MM.1S (cell line): ENCODE measurements around the gene LIMCH1.

Source experiments
- DNase-seq: peaks from one replicate; pipeline ENCODE4 v3.0.0-alpha.2; 2015
- H2AFZ ChIP-seq: fragments of 300-600 bp; sonication (generic); 2 replicates; pipeline ENCODE4 v1.6.0; 2016; ENCODE audit warnings: antibody characterized with exemption, low read length
- H3F3A ChIP-seq: fragments of 300-600 bp; sonication (generic); 2 replicates; pipeline ENCODE4 v1.6.1; 2016; ENCODE audit warnings: mild to moderate bottlenecking, antibody characterized with exemption, low read length, moderate library complexity, mixed read lengths; ENCODE audit not compliant: insufficient read depth
- H3K27ac ChIP-seq: fragments of 300-600 bp; sonication (generic); 2 replicates; pipeline ENCODE4 v1.5.1; 2016; ENCODE audit warnings: mild to moderate bottlenecking, low read length
- H3K27me3 ChIP-seq: fragments of 300-600 bp; sonication (generic); replicated peaks from 2 replicates; pipeline ENCODE4 v1.6.0; 2016; ENCODE audit warnings: low read length; ENCODE audit not compliant: insufficient read depth
- H3K36me3 ChIP-seq: fragments of 300-600 bp; sonication (generic); replicated peaks from 2 replicates; pipeline ENCODE4 v1.6.1; 2016; ENCODE audit warnings: mild to moderate bottlenecking, low read length, mixed read lengths; ENCODE audit not compliant: insufficient read depth
- H3K4me1 ChIP-seq: fragments of 300-600 bp; sonication (generic); 2 replicates; pipeline ENCODE4 v1.6.1; 2016; ENCODE audit warnings: low read length, mixed read lengths
- H3K4me2 ChIP-seq: fragments of 300-600 bp; sonication (generic); 2 replicates; pipeline ENCODE4 v1.6.0; 2016; ENCODE audit warnings: low read depth, low read length
- H3K4me3 ChIP-seq: fragments of 300-600 bp; sonication (generic); 2 replicates; pipeline ENCODE4 v1.5.1; 2016; ENCODE audit warnings: low read length, mixed read lengths
- H3K79me2 ChIP-seq: fragments of 300-600 bp; sonication (generic); 2 replicates; pipeline ENCODE4 v1.6.1; 2016; ENCODE audit warnings: mixed run types, low read length, mixed read lengths
- H3K9ac ChIP-seq: fragments of 300-600 bp; sonication (generic); 2 replicates; pipeline ENCODE4 v1.6.1; 2016; ENCODE audit warnings: low read length, mixed read lengths
- H3K9me2 ChIP-seq: fragments of 300-600 bp; sonication (generic); replicated peaks from 2 replicates; pipeline ENCODE4 v1.6.1; 2016; ENCODE audit warnings: mild to moderate bottlenecking, low read length, mixed read lengths; ENCODE audit not compliant: insufficient read depth
- H3K9me3 ChIP-seq: fragments of 300-600 bp; sonication (generic); replicated peaks from 2 replicates; pipeline ENCODE4 v1.6.1; 2016; ENCODE audit warnings: mild to moderate bottlenecking, low read length, mixed read lengths; ENCODE audit not compliant: insufficient read depth
- H4K20me1 ChIP-seq: fragments of 300-600 bp; sonication (generic); 2 replicates; pipeline ENCODE4 v1.6.1; 2016; ENCODE audit warnings: mild to moderate bottlenecking, low read length, moderate library complexity, mixed read lengths; ENCODE audit not compliant: insufficient read depth
- EZH2 ChIP-seq: fragments of 300-600 bp; sonication (generic); optimal IDR thresholded peaks from 2 replicates; pipeline ENCODE3; 2017; ENCODE audit warnings: low read depth, mild to moderate bottlenecking, antibody characterized with exemption, low read length, mixed read lengths
- EZH2phosphoT487 ChIP-seq: fragments of 300-600 bp; sonication (generic); IDR thresholded peaks from 2 replicates; pipeline ENCODE4 v1.6.1; 2018; ENCODE audit warnings: antibody characterized with exemption, low read length
- TF ChIP-seq, protein P1 (sequence below): fragments of 300-600 bp; sonication (generic); IDR thresholded peaks from 2 replicates; pipeline ENCODE4 v1.5.1; 2016; ENCODE audit warnings: antibody characterized with exemption, low read length, mixed read lengths

Gene LIMCH1

DNA sequence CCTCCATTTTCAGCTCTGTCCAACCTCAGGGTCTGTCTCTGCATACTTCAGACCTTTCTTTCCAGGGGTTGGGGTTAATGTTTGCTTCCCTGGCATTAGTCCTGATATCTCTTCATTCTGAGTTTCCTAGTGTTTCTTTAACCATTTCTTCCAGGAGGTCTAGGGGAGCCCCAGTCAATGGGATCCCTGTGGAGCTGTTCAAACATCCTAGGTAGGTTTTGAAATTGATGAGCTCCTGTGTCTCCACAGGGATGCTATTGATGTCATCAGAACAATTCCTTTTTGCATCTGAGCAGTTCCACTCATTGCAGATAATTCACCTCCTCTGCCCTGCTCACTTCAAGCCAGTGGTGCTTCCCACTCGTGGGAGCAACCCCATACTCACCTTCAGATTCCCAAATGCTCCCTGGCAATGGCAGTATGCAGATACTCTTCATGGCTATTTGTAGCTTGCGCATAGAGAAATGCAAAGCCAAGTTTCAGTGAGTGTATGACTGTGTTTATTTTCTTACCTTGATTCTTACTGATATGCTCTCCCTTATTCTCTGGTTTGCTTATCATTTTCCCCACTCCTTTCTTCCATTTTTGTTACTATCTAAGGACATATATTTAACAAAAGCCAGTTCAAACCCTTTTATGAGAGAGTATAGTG lies 33.7 kb upstream of the LIMCH1 start:
- no peaks in the 10 kb centered on the region for H3K9me3 ChIP-seq
- H3K27me3 ChIP-seq = no peaks in the 10 kb centered on the region
- no peaks in the 10 kb centered on the region for H4K20me1 ChIP-seq
- H3K4me2 ChIP-seq = no peak overlapping the region
- H2AFZ ChIP-seq = no peak overlapping the region
- no peak for DNase-seq
- no peaks in the 10 kb centered on the region for H3K36me3 ChIP-seq
- no peaks in the 10 kb centered on the region for H3K9me2 ChIP-seq
- H3F3A ChIP-seq = no peaks in the 10 kb centered on the region
- H3K9ac ChIP-seq = no peak overlapping the region
- no peak overlapping the region for H3K27ac ChIP-seq
- H3K4me3 ChIP-seq = no peak overlapping the region
- H3K4me1 ChIP-seq = no peaks in the 10 kb centered on the region
- TF ChIP-seq, protein P1, sequence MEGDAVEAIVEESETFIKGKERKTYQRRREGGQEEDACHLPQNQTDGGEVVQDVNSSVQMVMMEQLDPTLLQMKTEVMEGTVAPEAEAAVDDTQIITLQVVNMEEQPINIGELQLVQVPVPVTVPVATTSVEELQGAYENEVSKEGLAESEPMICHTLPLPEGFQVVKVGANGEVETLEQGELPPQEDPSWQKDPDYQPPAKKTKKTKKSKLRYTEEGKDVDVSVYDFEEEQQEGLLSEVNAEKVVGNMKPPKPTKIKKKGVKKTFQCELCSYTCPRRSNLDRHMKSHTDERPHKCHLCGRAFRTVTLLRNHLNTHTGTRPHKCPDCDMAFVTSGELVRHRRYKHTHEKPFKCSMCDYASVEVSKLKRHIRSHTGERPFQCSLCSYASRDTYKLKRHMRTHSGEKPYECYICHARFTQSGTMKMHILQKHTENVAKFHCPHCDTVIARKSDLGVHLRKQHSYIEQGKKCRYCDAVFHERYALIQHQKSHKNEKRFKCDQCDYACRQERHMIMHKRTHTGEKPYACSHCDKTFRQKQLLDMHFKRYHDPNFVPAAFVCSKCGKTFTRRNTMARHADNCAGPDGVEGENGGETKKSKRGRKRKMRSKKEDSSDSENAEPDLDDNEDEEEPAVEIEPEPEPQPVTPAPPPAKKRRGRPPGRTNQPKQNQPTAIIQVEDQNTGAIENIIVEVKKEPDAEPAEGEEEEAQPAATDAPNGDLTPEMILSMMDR = no peak
- TF ChIP-seq EZH2phosphoT487 (no peak), EZH2 (no peak)
- no peaks in the 10 kb centered on the region for H3K79me2 ChIP-seq

DNA sequence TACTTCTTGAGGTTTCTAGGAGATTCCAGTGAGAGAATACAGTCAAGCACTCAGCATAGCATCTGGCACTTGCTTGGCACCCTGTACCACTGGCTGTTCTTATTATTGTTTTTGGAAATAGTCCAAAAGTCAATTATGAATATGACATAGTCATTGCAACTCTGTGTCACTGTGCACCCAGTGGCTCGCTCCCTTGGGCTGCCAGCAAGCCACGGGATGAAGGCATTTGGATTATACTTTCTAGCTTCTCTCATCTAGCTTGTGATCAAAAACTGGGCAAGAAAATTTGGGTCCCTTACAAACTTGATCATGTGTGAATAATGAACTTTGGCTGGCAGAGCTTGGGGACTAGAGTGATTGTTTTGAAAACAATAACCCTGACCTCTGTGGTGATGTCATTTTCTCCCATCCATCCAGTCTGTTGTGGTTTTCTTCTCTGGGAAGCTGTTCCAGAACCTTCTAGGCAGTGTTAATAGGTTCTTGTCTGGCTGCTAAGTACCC lies 32.7 kb upstream of the LIMCH1 start:
- Histone ChIP-seq H3K9ac (no peak overlapping the region), H3K27ac (no peak overlapping the region), H3K36me3 (no peaks in the 10 kb centered on the region), H4K20me1 (no peaks in the 10 kb centered on the region), H3K4me1 (no peaks in the 10 kb centered on the region), H3K27me3 (no peaks in the 10 kb centered on the region), H3F3A (no peaks in the 10 kb centered on the region), H2AFZ (no peak overlapping the region), H3K4me2 (no peak overlapping the region), H3K4me3 (no peak overlapping the region), H3K9me3 (no peaks in the 10 kb centered on the region), H3K79me2 (no peaks in the 10 kb centered on the region), H3K9me2 (no peaks in the 10 kb centered on the region)
- no peak for TF ChIP-seq EZH2
- TF ChIP-seq, protein P1 = no peak
- no peak for DNase-seq

DNA sequence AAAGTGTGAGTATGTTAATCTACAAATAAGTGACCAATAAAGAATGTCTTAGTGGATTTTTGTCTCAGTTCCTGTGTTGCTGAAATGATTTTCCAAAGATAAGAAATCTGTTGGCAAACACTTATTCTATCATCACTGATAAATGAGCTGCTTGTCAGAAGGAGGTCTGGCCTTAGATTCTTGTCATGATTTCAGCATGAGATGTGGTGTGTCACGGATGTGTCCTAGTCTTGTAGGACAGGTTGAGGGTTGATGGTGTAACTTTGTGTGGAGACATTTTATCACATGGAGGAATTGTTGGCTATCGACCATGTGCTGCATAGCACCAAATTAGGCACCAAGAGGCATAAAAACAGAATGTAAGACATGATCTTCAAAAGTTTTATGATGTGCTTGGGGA lies 31.8 kb upstream of the LIMCH1 start:
- no peaks in the 10 kb centered on the region for H3K79me2 ChIP-seq
- H3K36me3 ChIP-seq = no peaks in the 10 kb centered on the region
- H3K27ac ChIP-seq = no peak overlapping the region
- no peaks in the 10 kb centered on the region for H3K27me3 ChIP-seq
- DNase-seq = no peak
- H2AFZ ChIP-seq = no peak overlapping the region
- H3K9ac ChIP-seq = no peak overlapping the region
- H3K4me2 ChIP-seq = no peak overlapping the region
- no peaks in the 10 kb centered on the region for H3F3A ChIP-seq
- H4K20me1 ChIP-seq = no peaks in the 10 kb centered on the region
- no peak for TF ChIP-seq EZH2phosphoT487
- no peak for TF ChIP-seq EZH2
- TF ChIP-seq, protein P1 = no peak
- no peaks in the 10 kb centered on the region for H3K9me3 ChIP-seq
- no peaks in the 10 kb centered on the region for H3K4me1 ChIP-seq
- H3K9me2 ChIP-seq = no peaks in the 10 kb centered on the region
- no peak overlapping the region for H3K4me3 ChIP-seq
